Retinal pigment epithelial cell (primary cell): ENCODE measurements around the gene LARP7.

Experiments used
- DNase-seq: peaks from one replicate; pipeline ENCODE4 v3.0.0-alpha.2; 2010; ENCODE audit warnings: low read depth
- H3K4me3 ChIP-seq: 2 replicates; pipeline ENCODE4 v1.5.1; 2011; ENCODE audit warnings: mild to moderate bottlenecking, low read length, control low read depth, moderate library complexity
- CTCF ChIP-seq: conservative IDR thresholded peaks from 2 replicates; pipeline ENCODE4 v1.5.1; 2011; ENCODE audit warnings: low read depth, low read length, control low read depth, inconsistent platforms

Gene LARP7

GRCh38 chr4:112636688-112637551 lies at the start of gene LARP7, which contains the start of gene ZGRF1:
TSS of gene LARP7 (plus strand) at chr4:112637143. CDS start at chr4:112644670, 7,527 bp downstream.
TSS of gene ZGRF1 (minus strand) at chr4:112636909. CDS start at chr4:112633176, 3,733 bp downstream.
- DNase-seq: peak; percentile 97
- H3K4me3 ChIP-seq: peak within 1 kb of the TSS; percentile 99
- peak; percentile 87 for TF ChIP-seq CTCF

- DNase-seq: no peak
- no peak overlapping the region for H3K4me3 ChIP-seq
- TF ChIP-seq CTCF: no peak
Observed at GRCh38 chr4:112589206-112589605, 47.7 kb upstream of the LARP7 start.

GRCh38 chr4:112591593-112591992 lies 45.4 kb upstream of the LARP7 start:
- H3K4me3 ChIP-seq: no peak overlapping the region
- DNase-seq: no peak
- TF ChIP-seq CTCF: no peak

GRCh38 chr4:112592717-112593116 lies 44.2 kb upstream of the LARP7 start:
- DNase-seq: no peak
- TF ChIP-seq CTCF: no peak
- no peak overlapping the region for H3K4me3 ChIP-seq

GRCh38 chr4:112593438-112594133 lies 43.4 kb upstream of the LARP7 start:
- DNase-seq: no peak
- TF ChIP-seq CTCF: no peak
- H3K4me3 ChIP-seq: no peak overlapping the region

- no peak for DNase-seq
- no peak overlapping the region for H3K4me3 ChIP-seq
- no peak for TF ChIP-seq CTCF
Observed at GRCh38 chr4:112594993-112595392, 42.0 kb upstream of the LARP7 start.
